Islet precursor cell (in vitro differentiated cells): Measurements from ENCODE around the gene CAPZB.

Experiments
- DNase-seq: peaks from one replicate; pipeline ENCODE4 v3.0.0-alpha.2; 2018

Gene CAPZB

DNA sequence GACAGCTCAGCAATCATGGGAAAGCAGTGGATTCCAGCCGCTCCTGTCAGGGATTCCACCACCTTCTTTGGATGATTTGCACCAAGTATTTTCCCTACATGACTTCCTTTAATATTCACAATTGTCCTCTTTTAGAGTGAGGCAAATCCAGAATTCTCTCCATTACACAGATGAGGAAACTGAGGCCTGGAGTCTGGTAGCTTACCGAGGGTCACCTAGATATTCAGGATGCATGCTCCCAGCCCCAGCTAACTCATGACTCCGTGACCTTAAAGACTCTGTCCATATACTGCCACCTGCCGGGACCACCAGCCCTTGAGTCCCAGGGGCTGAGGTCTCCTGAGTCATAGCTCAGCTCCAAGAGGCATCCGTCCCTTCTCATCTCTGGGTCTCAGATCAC, 80.6 kb downstream of the CAPZB start:
- no peak for DNase-seq

DNA sequence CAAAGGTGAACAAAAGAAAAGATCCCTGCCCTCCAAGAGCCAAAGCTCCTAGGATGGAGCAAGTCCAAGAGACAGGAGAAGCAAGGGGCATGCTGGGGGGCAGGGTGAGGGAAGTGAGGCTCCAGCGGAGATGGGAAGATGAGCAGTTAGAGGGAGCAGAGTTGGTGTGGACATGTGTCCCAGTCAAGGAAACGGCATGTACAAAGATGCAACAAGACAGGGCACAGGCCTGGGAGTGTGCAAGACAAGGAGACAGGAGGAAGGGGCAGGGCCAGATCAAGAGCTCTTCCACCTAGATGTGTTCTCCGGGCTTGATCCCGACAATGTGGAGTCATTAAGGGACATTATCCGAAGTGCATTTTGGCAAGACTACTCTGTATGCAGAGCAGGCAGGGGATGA, 82.1 kb downstream of the CAPZB start:
- DNase-seq = no peak

DNA sequence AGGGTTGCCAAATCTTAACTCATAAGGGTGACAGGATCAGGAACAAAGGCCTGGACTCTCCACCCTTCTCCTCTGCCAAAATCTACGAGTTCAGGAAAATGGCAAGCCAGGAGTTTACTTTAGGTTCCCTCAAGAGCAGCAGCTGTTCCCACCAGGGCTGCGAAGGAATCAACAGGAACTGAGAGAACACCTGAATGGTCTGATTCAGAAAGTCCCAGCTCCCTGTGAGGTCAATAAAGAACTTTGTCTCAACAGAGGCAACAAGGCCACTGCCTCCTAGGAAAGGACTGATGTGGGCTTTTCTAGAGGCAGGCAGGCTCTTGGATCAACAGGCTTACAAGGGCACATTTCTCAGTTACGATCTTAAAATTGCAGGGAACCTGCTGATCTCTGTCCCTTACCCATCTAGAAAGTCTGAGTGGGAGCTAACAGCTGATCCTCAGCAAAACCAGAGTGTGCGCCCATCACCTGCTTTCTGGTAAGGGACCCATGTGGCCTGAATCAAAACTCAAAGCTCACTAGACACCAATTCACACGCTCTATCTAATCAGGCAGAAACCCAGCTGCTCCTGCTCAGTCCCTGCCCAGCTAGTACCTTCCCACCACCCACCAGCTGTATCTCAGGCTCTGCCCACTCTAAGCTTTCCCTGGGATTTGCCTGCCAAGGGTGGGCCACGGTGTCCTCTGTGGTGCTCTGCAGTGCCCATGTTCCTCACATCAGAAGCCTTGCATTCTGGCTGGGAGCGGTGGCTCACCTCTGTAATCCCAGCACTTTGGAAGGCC, 83.1 kb downstream of the CAPZB start:
- no peak for DNase-seq

DNA sequence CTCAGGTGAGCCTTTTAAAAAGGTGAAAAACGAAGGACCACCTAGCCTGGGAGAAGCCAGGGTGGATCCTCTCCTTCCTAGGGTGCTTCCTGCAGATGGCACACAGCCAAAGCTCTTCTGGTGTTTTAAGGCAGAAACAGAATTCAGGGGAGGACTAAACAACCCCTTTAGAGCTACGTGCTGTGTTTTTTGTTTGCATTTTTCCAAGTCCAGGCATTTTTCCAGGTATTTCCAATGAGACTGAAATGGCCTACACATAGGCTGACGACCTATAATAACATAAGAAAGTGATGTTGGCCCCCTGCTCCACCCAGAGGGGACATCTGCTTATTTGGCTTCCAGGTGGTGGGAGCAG, 83.8 kb downstream of the CAPZB start:
- no peak for DNase-seq

DNA sequence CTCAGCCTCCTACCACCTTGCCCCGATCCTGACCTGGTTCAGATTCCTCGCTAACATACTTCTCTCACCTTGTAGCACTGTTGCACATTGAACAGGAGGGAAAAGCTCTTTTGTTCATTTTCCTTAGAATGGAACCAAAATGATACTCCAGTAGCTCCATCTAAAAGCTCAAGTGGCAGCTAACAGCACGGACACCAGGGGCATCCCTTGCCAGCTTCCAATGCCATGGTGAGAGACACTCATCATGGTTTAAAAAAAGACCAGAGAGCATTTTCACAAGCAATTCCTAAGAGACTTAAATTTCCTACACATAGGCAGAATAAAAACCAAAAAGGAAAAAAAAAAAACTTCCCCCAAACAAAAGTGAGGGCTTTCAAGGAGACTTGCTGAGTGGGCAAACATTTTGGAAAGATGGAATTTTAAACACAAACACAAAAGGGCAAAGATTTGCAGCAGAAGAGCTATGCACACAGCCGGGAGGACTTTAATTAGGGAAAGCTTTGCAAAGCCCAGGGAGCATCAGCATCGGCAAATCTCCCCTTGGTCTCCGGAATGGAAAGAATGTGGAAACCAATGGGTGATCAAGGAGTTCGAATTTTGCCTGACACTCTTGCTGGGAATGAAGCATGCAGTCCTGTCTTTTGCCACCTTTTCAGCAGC, 84.3 kb downstream of the CAPZB start:
- no peak for DNase-seq

GRCh38 chr1:19400192-19400611, 85.1 kb downstream of the CAPZB start:
- peak; percentile 76 for DNase-seq

GRCh38 chr1:19398309-19398760, 87.0 kb downstream of the CAPZB start:
- peak; percentile 92 for DNase-seq

GRCh38 chr1:19397217-19397945, 88.0 kb downstream of the CAPZB start:
- DNase-seq = no peak

DNA sequence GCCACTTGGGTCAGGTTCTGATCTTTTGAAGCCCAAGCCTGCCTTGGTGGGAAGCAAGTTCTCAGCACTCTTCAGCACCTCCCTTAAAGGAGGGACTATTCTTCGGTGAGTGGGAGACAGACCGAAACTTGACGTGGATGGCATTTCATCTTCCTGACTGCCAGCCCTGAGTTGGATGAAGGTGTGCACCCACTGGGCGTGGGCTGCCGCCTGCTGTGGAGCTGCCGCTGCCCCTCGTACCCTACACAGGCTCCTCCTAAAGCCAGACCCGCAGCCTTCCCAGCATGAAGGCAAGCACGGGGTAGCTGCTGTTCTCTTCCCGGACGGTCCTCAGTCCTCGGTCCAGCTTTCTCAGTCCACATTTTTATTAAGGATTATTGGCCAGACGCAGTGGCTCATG, 89.1 kb downstream of the CAPZB start:
- DNase-seq = no peak

- peak; percentile 96 for DNase-seq
Observed at GRCh38 chr1:19395678-19396192, 89.6 kb downstream of the CAPZB start.

GRCh38 chr1:19393046-19393445, 92.3 kb downstream of the CAPZB start:
- no peak for DNase-seq

DNA sequence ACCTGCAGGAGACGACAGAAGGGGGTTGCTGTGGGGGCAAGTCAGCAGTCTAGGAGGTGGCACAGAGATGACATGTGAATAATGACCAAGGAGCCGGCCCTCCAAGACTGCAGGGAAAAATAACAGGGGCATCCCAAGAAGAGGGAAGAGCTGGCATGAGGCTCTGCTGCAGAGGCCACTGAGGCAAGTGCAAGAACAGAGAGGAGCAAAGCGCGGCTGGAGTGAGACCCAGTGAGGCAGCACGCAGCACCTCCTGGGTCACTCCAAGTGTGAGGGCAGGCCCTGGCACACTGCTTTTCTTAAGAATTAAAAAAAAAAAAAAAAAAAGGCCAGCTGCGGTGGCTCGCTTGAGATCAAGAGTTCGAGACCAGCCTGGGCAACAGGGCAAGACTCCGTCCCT, 93.1 kb downstream of the CAPZB start:
- no peak for DNase-seq

- no peak for DNase-seq
Observed at GRCh38 chr1:19391596-19391981, 93.8 kb downstream of the CAPZB start.

- DNase-seq = no peak
Observed at GRCh38 chr1:19390901-19391595, 94.3 kb downstream of the CAPZB start.

- DNase-seq = no peak
Observed at GRCh38 chr1:19390166-19390850, 95.0 kb downstream of the CAPZB start.

DNA sequence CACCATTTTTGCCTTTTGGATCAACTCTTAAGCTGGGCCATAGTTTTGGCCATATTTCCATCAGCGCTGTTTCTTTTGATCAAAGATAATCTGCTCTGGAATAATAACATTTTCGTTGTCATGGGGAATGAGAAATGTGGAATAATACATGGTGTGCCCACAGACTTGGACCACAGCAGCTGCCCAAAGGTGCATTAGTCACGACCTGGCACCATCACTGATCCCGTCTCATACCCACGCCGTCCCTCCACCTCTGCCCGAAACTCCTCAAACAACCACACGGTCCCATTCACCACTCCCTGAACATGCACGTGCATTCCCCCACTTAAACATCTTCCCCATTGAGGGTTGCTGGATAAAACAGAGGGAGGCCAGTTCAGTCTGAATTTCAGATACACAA, 96.4 kb downstream of the CAPZB start:
- no peak for DNase-seq

DNA sequence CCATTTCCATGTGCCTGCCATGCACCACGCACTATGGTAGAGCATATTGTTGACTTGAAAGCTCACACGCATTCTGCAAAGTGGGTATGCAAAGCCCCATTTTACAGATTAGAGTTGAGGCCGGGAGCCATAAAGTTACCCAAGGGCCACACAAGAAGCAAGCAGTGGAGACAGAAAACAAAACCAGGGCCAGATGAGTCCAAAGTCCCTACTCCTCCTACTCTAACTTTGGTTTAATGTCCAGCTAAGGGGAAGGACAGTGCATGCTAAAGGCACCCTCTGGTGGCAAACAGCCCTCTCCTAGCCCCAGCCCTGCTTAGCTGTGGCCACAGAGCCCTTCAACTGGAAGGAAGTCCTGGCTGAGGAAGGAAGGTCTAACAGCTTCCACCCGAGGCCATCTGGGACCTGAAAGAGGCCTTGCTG, 98.3 kb downstream of the CAPZB start:
- no peak for DNase-seq

GRCh38 chr1:19385869-19386591, 99.3 kb downstream of the CAPZB start:
- DNase-seq = no peak

GRCh38 chr1:19385221-19385620, 100.1 kb downstream of the CAPZB start:
- no peak for DNase-seq

- no peak for DNase-seq
Observed at GRCh38 chr1:19384772-19385187, 100.6 kb downstream of the CAPZB start.

GRCh38 chr1:19384113-19384512, 101.2 kb downstream of the CAPZB start:
- DNase-seq = no peak

GRCh38 chr1:19382222-19382621, 103.1 kb downstream of the CAPZB start:
- no peak for DNase-seq
